Mesodermal cell (in vitro differentiated cells): ENCODE results near the gene NUDT14.

Source experiments
- H3K27ac ChIP-seq: 2 replicates; pipeline ENCODE4 v1.7.0; 2013; ENCODE audit warnings: mild to moderate bottlenecking, low read depth, low read length, moderate library complexity; ENCODE audit not compliant: severe bottlenecking
- H3K36me3 ChIP-seq: 2 replicates; pipeline ENCODE4 v1.7.1; 2013; ENCODE audit warnings: mild to moderate bottlenecking, low read length, moderate library complexity; ENCODE audit not compliant: control insufficient read depth, insufficient read depth
- H3K4me1 ChIP-seq: one replicate; pipeline ENCODE4 v1.7.1; 2013; ENCODE audit warnings: mild to moderate bottlenecking, low read length; ENCODE audit not compliant: insufficient read depth, control insufficient read depth, poor library complexity, severe bottlenecking
- H3K4me3 ChIP-seq: 2 replicates; pipeline ENCODE4 v1.7.0; 2013; ENCODE audit warnings: low read length, control low read depth, mild to moderate bottlenecking; ENCODE audit not compliant: insufficient read depth, poor library complexity, severe bottlenecking; ENCODE audit errors: extremely low read depth
- H3K9me3 ChIP-seq: 2 replicates; pipeline ENCODE4 v1.7.1; 2013; ENCODE audit warnings: mild to moderate bottlenecking, low read length, moderate library complexity; ENCODE audit not compliant: control insufficient read depth
- WGBS, 2 experiments: methylation state at CpG; one replicate each; pipeline ENCODE4 v1.1.5; 2013; ENCODE audit warnings: missing lambda C conversion rate in 2 of 2; ENCODE audit not compliant: insufficient coverage in 2 of 2; 5-methylcytosine and 5-hydroxymethylcytosine counted together

Gene NUDT14

DNA sequence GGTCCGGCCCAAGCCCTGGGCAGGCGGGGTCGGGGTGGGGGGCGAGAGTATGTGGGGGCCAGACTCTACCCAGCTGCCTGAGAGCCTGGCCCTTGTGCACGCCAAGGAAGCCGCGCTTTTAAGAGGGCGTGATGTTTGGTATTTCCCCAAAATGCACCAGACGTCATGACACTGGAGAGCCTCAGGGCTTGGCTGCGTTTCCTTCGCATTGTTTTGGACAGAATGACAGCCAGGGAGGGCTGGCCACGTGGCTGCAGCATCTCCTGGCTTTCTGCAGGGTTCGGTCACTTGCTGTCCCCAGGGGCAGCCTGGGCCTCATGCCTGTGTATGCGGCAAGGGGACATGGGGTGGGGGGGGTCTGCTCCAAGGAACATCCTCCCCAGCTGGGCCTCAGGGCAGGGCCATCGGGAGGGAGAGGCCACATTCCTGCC lies 16.1 kb upstream of the NUDT14 start:
- H3K36me3 ChIP-seq, result no peaks in the 10 kb centered on the region
- H3K4me1 ChIP-seq, result peaks cover 42% of the 10 kb centered on the region
- H3K9me3 ChIP-seq, result no peaks in the 10 kb centered on the region
- no peak overlapping the region for H3K27ac ChIP-seq
- H3K4me3 ChIP-seq, result no peak overlapping the region
- 24 to 31% methylated on average over 13 to 14 of the region's 15 CpGs for WGBS, 2 experiments

GRCh38 chr14:105196265-105196960 lies 15.3 kb upstream of the NUDT14 start:
- no peaks in the 10 kb centered on the region for H3K9me3 ChIP-seq
- peak overlapping the region; percentile 59 for H3K27ac ChIP-seq
- WGBS, 2 experiments, result 1 to 2% methylated on average over 48 to 49 of the region's 58 CpGs
- peak overlapping the region; percentile 26 for H3K4me3 ChIP-seq
- H3K36me3 ChIP-seq, result no peaks in the 10 kb centered on the region
- peaks cover 39% of the 10 kb centered on the region for H3K4me1 ChIP-seq

GRCh38 chr14:105195522-105196264 lies 14.6 kb upstream of the NUDT14 start:
- H3K9me3 ChIP-seq, result no peaks in the 10 kb centered on the region
- WGBS, 2 experiments, result 27 to 38% methylated on average over 18 to 19 of the region's 25 CpGs
- no peaks in the 10 kb centered on the region for H3K36me3 ChIP-seq
- peak overlapping the region; percentile 59 for H3K27ac ChIP-seq
- no peak overlapping the region for H3K4me3 ChIP-seq
- H3K4me1 ChIP-seq, result peaks cover 39% of the 10 kb centered on the region

DNA sequence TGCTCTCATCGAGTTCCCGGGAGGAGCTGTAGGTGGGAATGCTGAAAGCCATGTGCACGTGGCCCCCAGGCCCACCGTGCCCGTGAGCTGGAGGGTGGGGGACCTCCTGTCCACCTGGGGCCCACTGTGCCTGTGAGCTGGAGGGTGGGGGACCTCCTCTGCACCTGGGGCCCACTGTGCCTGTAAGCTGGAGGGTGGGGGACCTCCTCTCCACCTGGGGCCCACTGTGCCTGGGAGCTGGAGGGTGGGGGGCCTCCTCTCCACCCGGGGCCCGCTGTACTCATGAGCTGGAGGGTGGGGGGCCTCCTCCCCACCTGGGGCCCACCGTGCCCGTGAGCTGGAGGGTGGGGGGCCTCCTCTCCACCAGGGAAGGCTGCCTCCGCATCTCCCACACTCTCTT lies 13.9 kb upstream of the NUDT14 start:
- H3K27ac ChIP-seq, result no peak overlapping the region
- H3K36me3 ChIP-seq, result no peaks in the 10 kb centered on the region
- no peak overlapping the region for H3K4me3 ChIP-seq
- 78 to 80% methylated on average over 4 to 5 of the region's 10 CpGs for WGBS, 2 experiments
- peaks cover 39% of the 10 kb centered on the region for H3K4me1 ChIP-seq
- H3K9me3 ChIP-seq, result no peaks in the 10 kb centered on the region

DNA sequence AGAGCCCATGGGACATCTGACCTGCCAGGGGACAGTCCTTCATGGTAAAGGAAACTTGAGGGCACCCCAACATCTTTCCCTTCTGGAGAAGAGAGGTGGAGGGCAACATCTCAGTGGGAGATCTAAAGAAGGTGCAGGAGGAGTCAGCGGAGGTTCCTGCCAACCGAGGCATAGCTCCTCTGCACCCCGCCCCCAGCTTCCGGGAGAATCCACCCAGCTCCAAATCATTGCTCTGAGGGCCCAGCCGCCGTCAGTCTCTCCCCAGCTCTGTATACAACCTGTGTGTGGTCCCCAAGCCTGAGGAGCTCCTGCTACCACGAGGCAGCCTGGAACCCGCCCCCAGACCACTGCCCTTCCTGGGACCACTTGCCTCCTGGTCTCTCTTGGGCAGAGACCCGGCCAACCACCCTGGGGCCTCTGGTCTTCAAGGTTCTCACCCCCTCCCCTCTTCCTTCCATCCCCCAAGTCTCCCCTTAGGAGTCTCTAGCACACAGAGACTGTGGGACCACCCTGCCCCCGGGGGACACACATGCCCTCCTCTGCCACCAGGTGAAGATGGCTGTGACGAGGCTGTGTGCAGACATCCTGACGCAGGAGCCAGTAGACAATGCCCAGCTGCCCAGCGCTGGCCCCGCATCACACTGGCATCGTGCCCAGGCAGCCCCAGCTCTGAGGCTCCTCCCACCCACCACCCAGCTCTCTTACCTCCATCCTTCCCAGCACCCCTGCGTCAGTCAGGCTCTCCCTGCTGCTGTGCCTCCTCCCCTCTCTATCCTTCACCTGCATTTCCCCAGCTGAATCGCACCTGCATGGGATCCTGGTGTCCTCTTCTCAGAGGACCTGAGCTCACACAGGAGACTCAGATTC lies 13.0 kb upstream of the NUDT14 start:
- no peaks in the 10 kb centered on the region for H3K9me3 ChIP-seq
- H3K36me3 ChIP-seq, result no peaks in the 10 kb centered on the region
- no peak overlapping the region for H3K27ac ChIP-seq
- peaks cover 36% of the 10 kb centered on the region for H3K4me1 ChIP-seq
- 84 to 86% methylated on average over 13 to 16 of the region's 17 CpGs for WGBS, 2 experiments
- no peak overlapping the region for H3K4me3 ChIP-seq

DNA sequence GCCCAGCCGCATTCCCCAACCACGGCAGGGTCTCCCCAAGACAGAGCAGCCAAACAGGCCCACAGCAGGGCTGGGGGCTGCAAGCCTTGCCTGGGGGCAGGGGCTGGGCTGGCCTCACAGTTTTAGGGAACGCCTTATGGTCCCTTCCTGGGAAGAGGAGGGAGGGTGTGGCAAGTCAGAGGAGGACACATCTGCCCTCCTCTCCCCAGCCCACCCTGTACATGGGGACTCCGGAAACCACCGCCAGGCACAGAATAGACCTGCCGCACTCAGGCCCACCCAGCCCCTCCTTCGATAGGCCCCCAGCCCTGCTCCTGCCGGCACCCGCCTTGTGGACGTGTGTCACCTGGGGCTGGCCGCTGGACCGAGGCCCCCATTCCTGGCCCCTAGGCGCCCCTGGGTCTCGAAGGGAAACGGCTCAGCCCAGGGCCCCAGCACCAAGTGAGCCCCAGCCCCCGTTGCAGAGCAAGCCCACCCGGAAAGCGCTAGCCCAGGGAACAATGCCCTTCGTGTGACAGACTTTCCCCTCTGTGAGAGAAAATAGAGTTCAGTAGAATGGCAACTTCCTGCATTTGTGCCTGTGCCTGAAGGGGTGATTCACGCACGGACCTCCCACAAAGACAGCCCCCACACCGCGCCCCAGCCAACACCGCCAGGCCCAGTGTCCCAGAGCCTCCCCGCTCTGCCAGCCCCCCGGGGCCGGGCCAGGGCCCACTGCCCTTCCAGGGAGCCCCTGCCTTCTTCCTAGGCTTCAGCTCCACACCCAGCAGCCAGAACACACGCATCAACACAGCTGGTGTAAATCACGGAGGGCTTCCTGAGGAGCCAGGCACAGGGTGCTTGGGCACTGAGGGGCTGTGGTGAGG lies 12.0 kb upstream of the NUDT14 start:
- H3K27ac ChIP-seq, result peak overlapping the region; percentile 47
- H3K4me3 ChIP-seq, result no peak overlapping the region
- WGBS, 2 experiments, result 70 to 75% methylated on average over 24 to 29 of the region's 29 CpGs
- H3K4me1 ChIP-seq, result peaks cover 31% of the 10 kb centered on the region
- peaks cover 6% of the 10 kb centered on the region for H3K9me3 ChIP-seq
- H3K36me3 ChIP-seq, result no peaks in the 10 kb centered on the region

GRCh38 chr14:105187935-105188524 lies 6.9 kb upstream of the NUDT14 start:
- Histone ChIP-seq H3K27ac (no peak overlapping the region), H3K4me1 (no peaks in the 10 kb centered on the region), H3K4me3 (no peak overlapping the region), H3K36me3 (no peaks in the 10 kb centered on the region), H3K9me3 (peaks cover 8% of the 10 kb centered on the region)
- 80 to 81% methylated on average over 13 to 14 of the region's 14 CpGs for WGBS, 2 experiments

- no peaks in the 10 kb centered on the region for H3K36me3 ChIP-seq
- H3K4me1 ChIP-seq, result no peaks in the 10 kb centered on the region
- no peak overlapping the region for H3K4me3 ChIP-seq
- WGBS, 2 experiments, result 88 to 98% methylated on average over 3 of the region's 4 CpGs
- peaks cover 8% of the 10 kb centered on the region for H3K9me3 ChIP-seq
- no peak overlapping the region for H3K27ac ChIP-seq
Measured at GRCh38 chr14:105187116-105187515, 6.0 kb upstream of the NUDT14 start.

DNA sequence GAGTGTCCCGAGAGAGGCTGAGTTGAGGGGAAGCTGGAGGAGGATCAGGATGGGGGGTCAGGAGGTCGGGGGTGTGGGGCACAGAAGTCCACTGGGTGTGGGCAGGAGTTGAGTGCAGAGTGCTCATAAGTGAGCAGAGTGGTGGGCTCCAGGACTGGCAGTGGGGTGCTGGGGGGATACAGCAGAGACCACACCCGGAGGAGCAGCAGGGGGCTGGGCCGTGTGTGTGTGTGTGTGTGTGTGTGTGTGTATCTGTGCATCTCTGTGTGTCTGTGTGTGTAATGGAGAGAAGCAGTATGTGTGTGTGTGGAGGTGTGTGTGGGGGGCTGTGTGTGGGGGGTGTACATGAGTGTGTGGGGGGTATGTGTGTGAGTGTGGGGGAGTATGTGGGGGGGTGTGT lies 4.9 kb upstream of the NUDT14 start:
- 62 to 73% methylated on average over 2 to 4 of the region's 4 CpGs for WGBS, 2 experiments
- no peaks in the 10 kb centered on the region for H3K36me3 ChIP-seq
- H3K27ac ChIP-seq, result no peak overlapping the region
- H3K4me3 ChIP-seq, result no peak overlapping the region
- peaks cover 3% of the 10 kb centered on the region for H3K4me1 ChIP-seq
- peaks cover 8% of the 10 kb centered on the region for H3K9me3 ChIP-seq
